DMS79 (cell line): ENCODE measurements around the gene SELENOT.
"Not testable (repeated sequence)": the region's sequence is repeated elsewhere in the genome, so short reads cannot be mapped to it uniquely, and the experiment has no call there.

Experiments
- DNase-seq: peaks from one replicate; lab custom pipeline; 2025; lab: John Stamatoyannopoulos, UW

The SELENOT gene, protein sequence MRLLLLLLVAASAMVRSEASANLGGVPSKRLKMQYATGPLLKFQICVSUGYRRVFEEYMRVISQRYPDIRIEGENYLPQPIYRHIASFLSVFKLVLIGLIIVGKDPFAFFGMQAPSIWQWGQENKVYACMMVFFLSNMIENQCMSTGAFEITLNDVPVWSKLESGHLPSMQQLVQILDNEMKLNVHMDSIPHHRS

DNA sequence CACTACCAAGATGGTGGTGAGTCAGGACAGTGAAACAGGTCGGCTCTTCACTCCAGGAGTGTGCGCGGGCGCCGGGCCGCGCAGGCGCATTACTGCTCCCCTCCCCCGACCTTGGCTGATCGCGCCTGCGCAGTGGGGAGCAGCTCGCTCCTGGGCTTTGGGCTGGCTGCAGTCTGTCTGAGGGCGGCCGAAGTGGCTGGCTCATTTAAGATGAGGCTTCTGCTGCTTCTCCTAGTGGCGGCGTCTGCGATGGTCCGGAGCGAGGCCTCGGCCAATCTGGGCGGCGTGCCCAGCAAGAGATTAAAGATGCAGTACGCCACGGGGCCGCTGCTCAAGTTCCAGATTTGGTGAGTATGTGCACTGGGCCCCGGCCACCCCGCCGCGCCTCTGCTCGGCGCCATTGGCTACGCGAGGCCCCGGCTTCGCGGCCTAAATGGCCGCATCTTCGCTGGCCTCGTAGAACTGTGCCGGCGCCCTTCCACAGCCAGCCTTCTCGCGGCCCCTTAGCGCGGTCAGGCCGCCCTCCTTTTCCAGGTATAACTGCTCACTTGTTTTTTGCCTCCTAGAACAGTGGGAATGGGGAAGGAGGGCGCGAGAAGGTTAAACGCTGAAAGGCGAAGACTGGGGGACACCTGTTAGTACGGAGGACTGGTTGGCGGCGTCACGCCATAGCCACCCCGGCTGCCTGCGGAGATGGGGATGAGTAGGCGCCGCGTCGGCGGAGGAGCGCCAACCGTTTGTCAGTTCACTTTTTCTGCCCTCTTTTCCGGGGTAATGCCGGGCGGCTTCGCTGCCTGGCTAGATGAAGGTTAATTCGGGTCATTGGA, at the start of gene SELENOT:
Gene SELENOT, plus strand, starts transcription at position 169 of the 827 bp plus-strand sequence. Its CDS starts 42 bp downstream, at position 211.
- DNase-seq = peak; percentile 94

DNA sequence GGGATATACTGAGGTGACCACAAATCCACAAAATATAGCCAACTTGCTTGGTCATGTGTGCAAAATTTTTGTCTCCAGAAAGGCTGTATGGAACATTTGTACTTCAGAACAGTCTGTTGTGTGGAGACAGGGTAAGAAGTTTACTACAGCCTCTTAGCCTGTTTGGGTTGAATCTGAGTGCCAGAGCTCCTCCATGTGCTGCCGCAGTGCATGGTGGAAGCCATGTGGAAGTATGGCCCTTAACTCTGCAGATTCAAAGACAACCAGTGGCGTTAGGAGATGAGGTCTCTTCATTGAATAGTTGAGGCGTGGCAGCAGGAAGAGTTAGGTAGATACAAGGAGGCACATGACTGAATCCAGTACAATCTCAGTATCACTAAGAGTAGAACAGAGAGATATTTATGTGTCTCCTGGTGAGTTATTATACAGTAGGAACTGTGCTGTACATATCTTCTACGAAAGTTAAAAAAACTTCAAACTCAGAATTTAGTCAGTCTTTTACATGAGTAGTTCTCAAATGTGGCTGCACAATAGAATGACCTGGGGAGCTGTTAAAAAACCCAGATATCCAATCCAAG, 47.2 kb upstream of the SELENOT start:
- no peak for DNase-seq

DNA sequence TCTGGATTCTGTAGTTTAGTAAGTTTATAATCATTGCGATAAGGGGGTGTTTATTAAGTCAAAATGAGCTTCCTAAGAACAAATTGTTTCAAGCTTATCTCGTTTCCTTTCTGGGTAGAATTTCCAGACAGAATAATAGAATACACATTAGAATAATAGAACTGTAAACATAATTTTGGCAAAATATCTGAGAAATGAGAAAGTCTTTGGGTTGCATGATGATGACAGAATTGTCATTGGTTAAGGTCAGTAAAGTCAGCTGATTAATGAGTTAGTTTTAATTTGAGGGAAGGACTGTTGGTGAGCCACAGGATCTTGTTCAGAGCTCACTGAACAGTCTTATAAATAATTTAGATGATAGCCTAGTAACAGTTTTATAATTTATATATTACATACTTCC, 46.3 kb upstream of the SELENOT start:
- no peak for DNase-seq

DNA sequence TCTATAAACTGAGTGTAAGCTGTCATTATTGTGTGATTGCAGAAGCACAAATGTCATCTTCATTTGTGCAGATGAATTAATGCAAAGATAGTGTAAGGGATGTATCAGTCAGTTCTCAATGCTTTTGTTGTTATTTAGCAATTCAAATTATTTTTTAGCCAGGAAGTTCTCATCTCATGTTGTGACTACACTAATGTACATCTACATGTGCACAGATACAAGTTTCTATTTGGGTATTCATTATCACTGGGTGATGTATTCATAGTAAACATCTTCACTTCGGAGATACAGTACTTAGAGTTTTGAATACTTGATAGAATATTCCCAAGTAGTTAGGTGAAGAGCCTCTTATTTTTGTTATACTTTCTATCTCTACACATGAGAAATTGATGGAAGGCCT, 45.4 kb upstream of the SELENOT start:
- DNase-seq = no peak

DNA sequence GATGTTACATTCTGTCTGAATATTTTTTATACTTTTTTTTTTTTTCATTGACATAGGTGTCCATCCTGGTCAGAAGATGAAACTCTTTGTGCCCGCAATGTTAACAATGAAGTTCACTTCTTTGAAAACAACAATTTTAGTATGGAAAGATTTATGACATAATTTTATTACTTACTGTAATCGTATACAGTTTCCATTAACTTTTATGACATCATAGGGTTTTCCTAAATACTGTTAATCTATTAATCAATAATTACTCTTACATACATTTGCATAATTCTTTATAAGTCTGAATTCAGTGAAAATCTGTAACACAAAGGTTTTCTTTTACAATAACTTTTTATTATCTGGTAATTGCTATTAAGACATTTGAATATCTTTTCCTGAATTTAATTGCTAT, 38.9 kb upstream of the SELENOT start:
- DNase-seq = no peak

DNA sequence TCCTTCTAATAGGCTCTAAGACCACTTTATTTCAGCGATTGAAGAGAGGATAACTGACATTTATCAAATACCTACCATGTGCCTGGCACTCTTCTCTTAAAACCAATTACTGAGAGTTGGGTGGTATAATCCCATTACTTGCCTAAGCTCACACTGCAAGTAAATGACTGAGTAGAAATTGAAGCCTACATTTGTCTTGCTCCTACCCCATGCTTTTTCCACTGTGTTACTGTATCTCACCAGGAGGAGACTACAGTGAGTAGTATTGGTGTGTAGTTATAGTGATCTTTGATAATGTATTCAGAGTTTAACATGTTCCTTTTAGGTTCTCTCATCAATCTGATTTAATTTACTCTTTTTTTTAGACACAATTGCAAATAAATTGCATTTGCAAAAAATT, 35.8 kb upstream of the SELENOT start:
- DNase-seq = no peak

DNA sequence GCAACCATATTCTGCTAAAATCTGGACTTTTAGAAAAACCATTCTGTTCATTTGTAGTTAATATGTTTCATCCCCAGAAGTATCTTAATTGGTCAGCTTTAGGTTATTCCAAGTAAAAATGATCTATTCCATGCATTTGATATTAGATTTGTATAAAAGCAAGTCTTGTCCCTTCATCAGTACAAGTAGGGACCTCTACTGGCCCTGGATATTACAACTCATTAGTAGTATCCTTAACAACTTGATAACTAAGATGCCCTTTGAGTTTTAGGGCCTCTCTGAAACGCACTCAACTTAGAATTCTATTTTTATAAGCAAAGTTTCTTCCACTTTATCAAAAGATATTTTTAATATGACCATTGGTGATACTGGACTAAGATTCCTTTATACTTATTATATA, 25.3 kb upstream of the SELENOT start:
- no peak for DNase-seq

DNA sequence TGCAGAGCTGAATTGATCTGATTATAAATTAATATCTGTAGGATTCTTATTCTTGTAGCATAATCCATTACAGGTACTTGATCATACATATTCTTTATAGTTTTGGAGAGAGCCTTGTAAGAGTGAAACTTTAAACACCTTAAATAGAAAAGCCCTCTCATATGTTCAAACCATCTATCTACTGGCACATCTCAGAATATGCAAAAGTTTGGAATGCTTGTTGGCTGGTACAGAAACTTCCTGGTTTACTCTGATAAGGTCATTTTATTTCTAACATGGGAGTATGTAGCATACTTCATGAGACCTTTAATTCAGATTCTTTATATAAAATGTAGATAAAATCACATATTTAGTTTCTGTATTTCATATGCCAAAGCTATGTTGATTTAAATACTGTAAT, 21.9 kb upstream of the SELENOT start:
- no peak for DNase-seq

DNA sequence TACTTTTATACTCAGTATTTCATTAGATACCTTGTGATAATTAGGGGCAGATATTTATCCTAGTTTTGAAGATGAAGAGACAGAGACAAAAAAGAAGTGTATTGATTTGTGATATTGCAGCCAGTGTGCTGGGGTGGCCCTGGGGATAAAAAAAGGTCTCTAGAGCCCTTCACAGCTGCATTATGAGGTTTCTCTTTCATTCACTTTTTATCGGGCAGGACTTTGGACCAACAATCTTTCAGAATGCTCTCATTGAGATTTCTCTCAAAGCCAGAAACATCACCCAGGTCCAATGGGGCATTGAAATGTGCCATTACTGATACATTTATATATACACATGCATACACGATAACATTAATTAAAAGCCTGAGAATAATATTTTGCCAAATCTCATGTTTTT, 20.5 kb upstream of the SELENOT start:
- DNase-seq = no peak

DNA sequence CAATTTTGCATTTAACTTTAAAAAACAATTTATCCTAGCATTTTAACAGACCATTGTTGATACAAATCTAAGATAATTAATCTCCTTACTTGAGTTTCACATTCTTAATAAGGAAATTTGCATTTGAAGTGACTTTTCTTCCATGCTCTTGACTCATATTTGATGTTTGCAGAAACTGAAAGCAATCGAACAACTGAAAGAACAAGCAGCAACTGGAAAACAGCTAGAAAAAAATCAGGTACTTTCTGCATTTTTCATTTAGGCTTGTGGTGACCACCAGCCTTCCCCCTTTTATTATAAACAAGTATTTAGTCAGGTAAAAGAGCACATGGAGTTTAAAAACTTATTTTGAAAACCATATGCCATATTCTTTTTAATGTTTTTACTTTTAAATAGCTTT, 20.1 kb upstream of the SELENOT start:
- DNase-seq = no peak

DNA sequence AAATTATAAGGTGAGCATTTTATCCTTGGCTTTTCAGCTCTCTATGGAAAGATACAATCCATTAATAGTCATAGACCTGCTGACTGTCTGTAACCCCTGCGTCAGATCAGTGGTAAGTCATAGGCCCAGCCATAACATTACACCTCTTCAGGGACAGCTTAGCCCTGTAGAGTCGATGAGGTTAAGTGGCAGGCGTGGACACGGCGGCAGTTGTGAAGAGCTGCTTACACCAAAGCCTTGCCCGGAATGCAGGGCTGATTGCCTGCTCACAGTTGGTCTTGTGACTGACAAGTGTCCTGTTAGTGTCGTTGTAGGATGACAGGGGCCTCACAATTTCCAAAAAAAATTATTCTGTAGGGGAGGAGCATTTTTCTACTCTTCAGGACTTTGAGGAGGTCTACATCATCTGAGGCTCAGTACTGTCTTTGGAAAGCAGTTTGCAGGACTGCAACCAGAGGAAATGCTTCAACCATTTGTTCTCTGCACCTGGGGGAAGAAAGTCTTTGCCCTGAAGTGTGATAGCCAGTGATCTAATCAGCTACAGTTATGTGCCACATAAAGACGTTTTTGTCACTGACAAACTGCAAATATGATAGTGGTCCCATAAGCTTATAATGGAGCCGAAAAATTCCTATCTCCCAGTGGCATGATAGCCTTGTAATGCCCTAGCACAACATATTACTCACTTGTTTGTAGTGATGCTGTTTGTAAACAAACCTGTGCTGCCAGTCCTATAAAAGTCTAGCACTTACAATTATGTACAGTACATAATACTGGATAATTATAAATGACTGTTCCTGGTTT, 14.9 kb upstream of the SELENOT start:
- peak; percentile 0 for DNase-seq

DNA sequence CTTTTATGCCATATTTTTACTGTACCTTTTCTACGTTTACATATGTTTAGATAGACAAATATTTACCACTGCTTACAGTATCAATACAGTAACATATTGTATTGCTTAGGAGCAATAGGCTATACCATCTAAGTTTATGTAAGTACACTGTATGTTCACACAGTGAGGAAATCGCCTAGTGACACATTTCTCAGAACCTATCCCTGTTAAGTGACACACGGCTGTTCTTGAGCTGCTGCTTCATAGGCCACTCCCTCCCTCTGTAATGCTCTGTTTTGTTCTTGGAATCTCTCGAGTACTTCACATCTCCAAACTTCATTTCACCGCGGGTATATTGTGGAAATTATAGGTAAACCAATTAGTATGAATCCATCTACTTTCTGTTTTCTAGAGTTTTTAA, 13.4 kb upstream of the SELENOT start:
- no peak for DNase-seq

DNA sequence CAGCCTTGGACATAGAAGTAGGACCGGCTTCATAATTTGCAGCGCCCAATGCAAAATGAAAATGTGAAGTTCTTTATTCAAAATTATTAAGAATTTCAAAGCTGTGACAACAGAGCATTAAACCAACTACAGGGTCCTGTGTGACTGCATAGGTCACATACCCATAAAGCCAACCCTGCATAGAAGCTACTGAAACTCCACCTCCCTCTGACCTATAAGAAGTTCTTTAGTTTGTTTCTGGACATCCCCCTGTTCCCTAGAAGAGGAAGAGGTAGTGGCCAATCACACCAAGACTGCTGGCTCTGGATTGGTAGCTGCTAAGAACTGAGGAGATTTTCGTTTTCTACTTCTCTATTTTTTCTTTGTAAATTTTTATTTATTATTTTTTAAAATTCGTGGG, 9.0 kb upstream of the SELENOT start:
- DNase-seq = no peak

DNA sequence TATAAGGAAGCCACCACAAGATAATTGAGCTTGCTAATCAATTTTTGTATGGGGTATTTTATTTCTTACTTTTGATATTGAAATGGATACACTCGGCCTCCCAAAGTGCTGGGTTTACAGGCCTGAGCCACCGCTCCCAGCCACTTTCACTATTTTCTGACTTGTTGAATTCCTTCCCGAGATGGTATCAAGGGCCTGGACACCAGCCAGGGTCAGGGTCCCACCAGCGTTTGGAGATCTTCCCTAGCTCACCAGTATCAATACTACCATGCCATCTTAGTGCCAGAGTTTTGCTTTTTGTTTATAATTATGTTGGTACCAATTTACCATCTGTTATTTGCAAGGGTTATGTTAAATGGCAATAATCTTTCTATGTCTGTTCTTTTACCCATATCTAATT, 5.5 kb upstream of the SELENOT start:
- DNase-seq = no peak

DNA sequence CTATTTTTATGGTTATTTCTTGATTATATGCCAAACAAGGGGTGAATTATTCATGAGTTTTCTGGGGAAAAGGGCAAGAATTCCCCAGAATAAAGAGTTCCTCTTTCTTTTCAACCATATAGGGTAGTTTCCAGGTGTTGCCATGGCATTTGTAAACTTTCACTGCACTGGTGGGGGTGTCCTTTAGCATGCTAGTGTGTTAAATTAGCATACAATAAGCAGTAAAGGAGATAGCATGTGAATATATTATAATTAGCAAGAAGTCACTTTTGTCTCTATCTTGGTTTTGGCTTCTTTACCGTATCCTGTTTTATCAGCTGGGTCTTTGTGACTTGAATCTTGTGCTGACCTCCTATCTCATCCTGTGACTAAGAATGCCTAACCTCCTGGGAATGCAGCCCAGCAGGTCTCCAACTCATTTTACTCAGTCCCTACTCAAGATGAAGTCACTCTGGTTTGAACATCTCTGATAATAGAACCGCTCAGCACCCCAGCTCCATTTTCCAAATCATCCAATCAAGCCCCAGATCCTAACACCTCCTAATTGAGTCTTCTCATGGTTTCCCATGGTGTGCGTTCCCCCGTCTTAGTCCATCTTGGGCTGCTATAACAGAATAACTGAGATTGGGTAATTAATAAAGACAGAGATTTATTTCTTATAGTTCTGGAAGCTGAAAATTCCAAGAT, 3.4 kb upstream of the SELENOT start:
- no peak for DNase-seq

DNA sequence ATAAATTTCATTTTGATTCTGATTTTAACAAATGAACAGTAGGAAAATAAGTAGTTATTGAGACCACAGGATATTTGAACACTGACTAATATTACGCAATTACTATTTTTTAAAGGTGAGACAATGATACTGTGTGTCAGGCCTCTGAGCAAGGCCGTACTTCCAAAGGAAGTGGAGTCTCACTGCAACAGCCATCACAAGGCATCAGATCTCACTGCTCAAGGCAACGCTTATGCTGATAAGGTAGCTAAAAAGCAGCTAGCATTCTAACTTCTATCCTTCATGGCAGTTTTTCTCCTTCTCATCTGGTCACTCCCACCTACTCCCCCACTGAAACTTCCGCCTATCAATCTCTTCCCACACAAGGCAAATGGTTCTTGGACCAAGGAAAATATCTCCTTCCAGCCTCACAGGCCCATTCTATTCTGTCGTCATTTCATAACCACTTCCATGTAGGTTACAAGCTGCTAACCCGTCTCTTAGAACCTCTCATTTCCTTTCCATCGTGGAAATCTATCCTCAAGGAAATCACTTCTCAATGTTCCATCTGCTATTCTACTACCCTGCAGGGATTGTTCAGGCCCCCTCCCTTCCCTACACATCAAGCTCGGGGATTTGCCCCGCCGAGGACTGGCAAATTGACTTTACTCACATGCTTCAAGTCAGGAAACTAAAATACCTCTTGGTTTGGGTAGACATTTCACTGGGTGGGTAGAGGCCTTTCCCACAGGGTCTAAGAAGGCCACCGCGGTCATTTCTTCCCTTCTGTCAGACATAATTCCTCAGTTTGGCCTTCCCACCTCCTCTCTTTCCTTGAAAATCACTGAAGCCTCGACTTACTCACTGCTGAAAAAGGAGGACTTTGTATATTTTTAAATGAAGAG, 2.2 kb upstream of the SELENOT start:
- DNase-seq = not testable (repeated sequence)

DNA sequence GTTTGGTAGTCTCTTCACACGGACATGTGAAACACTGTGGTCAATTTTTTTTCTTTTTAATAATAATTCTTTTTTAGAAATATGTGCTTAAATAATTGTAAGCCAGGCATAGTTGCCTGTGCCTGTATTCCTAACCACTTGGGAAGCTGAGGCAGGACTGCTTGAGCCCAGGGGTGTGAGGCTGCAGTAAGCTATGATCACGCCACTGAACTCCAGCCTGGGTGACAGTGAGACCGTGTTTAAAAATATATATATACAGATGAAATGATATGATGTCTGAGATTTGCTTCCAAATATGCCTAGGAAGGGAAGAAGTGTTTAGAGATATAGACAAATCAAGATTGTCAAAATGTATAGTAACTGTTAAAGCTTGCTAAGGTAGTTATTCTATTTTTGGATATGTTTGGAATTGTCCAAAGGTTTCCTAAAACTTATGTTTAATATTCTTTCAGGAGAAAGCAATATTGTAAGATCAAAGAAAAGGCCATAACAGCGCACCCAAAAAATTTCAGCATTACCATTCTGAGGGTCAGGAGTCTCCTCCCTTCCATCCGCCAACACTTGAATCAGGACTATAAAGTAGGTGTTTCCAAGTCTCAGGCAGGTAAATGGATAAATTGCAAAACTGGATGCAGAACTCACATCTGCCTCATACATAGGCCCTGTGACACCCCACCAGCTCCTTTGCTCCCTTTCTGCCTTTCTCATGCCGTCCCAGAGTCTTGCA, 532 bp upstream of the SELENOT start:
- no peak for DNase-seq

DNA sequence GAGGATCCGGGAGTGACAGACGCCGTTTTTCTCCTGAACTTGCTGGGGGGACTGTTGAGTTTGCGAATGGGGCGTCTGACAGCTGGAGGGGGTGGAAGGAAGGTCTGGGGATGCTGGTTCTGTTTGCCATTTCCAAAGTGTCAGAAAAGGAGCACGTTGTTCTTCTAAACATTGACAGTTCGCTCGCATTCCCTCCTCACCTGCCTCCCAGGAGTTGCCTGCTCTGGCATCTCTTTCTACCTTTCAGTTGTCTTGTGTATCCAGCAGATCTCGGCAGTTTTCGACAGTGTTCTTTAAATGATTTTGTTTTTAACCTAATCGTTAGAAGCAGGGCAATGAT, 829 bp downstream of the SELENOT start:
- no peak for DNase-seq

DNA sequence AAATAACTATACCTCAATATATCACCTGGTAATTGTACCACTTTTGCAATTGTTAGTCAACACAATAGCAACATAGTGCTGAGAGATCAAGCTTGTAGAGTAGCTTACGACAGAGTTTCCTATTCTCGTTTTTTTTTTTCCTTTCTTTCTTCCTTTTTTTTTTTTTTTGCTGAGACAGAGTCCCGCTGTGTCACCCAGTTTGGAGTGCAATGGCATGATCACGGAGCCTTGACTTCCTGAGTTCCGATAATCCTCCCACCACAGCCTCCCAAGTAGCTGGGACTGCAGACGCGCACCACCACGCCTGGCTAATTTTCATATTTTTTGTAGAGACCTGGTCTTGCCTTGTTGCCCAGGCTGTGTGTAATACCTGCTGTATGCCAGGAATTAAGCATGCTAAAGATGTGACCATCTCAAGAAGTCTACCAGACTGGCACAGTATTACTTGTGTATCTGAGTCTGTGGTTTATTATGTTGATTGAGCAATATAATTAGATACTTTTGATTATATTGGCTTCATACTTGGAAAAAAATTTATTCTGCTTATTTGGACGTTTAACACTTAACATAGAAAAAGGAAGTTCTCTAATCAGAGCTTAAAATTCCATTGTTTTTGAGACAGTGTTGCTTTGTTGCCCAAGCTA, 3.0 kb downstream of the SELENOT start:
- DNase-seq = no peak
